Immature natural killer cell (primary cell): ENCODE data around the gene ST3GAL4. TPM values are rescaled to one million over a fixed set of nuclear protein-coding genes. Genes with fewer than 3 reads are reported as not detected.
"Not testable (repeated sequence)": the region's sequence is repeated elsewhere in the genome, so short reads cannot be mapped to it uniquely, and the experiment has no call there.

Experiments
- DNase-seq, 3 donors: peaks; one replicate each; pipeline ENCODE4 v3.0.0; 2022; ENCODE audit warnings: mixed read lengths in 1 of 3
- H3K27ac Mint-ChIP-seq, 6 donors: one replicate each; pipeline ENCODE4 v1.8.0; 2020; ENCODE audit warnings: mixed read lengths in 6 of 6, mild to moderate bottlenecking in 5 of 6, inconsistent platforms in 4 of 6, moderate library complexity in 3 of 6
- H3K27me3 Mint-ChIP-seq, 3 donors: one replicate each; pipeline ENCODE4 v1.8.0; 2020 to 2021; ENCODE audit warnings: low read depth in 3 of 3, mild to moderate bottlenecking in 3 of 3, mixed read lengths in 3 of 3, moderate library complexity in 3 of 3, inconsistent platforms in 1 of 3
- H3K36me3 Mint-ChIP-seq, 3 donors: one replicate each; pipeline ENCODE4 v1.8.0; 2020; ENCODE audit warnings: mixed read lengths in 3 of 3, inconsistent platforms in 2 of 3, mild to moderate bottlenecking in 2 of 3
- H3K4me1 Mint-ChIP-seq, 2 donors: one replicate each; pipeline ENCODE4 v1.8.0; 2020; ENCODE audit warnings: inconsistent platforms in 2 of 2, mild to moderate bottlenecking in 2 of 2, mixed read lengths in 2 of 2, moderate library complexity in 1 of 2
- H3K4me3 Mint-ChIP-seq, 5 donors: one replicate each; pipeline ENCODE4 v1.8.0; 2020; ENCODE audit warnings: mild to moderate bottlenecking in 5 of 5, mixed read lengths in 5 of 5, inconsistent platforms in 3 of 5, moderate library complexity in 3 of 5
- H3K9me3 Mint-ChIP-seq, 6 donors: one replicate each; pipeline ENCODE4 v1.8.0; 2020; ENCODE audit warnings: mild to moderate bottlenecking in 6 of 6, mixed read lengths in 6 of 6, inconsistent platforms in 4 of 6, moderate library complexity in 3 of 6
- polyA plus RNA-seq, 3 donors: library from polyadenylated mRNA; unstranded; fragments of 300-500 nt; fragmentation: Illumina TruSeq; gene quantifications; one replicate each; pipeline ENCODE4 v1.2.3, GENCODE V29; 2021

The ST3GAL4 gene
- polyA plus RNA-seq, 3 donors from 2014 or later = 25.0 to 31.7 (median 30.9) TPM

DNA sequence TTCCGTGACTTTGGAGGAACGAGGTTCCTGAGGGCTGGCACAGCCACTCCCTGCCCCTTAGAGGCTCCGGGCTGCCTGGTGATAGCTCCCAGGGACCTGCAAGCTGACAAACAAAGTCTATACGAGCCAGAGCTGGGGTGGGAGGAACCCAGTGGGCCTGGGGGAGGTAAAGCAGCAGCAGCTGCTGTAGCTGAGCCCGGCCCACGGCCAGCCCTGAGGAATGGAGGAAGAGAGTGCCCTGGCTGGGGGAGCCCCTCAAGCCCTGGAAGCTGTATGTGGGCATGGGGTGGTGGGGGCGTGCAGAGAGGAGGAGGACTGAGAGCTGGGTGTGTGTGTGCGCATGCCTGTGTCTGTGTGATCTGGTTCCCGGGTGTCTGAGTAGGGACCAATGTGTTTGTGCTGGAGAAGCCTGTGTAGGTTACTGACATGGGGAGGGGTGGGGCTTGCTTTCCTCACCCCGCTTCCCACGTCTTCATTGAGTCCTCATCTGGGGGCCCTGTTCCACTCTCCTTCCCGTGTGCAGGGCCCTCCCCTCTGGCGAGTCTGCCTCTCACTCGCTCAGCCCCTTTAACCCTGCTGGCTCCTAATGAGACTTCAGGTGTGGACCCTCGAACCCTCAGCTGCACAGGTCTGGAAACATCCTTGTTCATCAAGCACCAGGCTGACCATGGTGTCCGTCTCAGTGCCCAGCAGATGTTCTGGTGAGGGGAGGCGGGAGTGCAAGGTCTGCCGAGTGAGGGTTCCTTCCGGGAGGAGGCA, 10.8 kb downstream of the ST3GAL4 start:
- peaks cover 40 to 51% of the 10 kb centered on the region in 2 donors for H3K4me1 Mint-ChIP-seq

DNA sequence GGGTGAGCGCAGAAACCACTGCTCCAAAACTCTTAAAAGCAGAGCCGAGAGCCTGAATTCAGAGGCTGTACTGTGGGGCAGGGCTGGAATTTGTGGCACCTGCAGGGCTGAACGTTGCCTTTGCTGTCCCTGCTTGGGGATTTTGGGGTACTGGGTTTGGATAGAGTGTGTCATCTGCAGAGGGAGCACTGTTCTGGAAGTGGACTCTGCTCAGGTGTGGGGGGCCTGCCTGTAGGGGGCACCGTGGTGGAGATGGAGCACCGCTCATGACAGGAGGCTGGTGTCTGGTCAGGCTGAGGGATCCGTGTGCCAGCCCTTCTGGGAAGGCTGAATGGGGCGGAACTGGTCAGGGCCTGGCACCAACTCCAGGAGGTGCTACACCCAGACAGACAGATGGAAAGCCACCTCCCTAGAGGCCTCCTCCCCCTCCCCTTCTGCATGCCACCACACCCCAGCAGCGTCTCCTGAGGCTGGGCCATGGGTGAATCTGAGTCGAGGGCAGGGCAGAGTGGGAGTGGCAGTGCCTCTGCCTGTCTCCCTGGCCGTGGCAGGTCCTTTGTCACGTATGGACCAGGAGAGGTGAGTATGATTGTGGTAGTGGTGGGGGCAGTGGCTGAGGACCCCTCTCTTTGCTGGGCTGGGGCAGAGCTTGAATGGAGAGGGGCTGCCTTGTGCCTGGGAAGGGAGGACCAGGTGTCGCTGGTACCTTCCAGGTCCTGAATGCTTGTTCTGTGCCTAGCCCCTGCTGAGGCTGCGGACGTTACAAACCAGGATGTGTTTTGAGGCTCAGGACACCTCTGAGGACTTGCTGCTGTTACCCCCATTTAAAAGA, 11.6 kb downstream of the ST3GAL4 start:
- Mint-ChIP-seq H3K27ac (peak overlapping the region in 5 of 6 donors; percentile 50 to 89 (median 73)), H3K4me1 (peaks cover 40 to 53% of the 10 kb centered on the region in 2 donors), H3K4me3 (peak overlapping the region in 4 of 5 donors; percentile 38 to 71 (median 66))
- not testable (repeated sequence) for H3K27me3 Mint-ChIP-seq, H3K36me3 Mint-ChIP-seq, DNase-seq, H3K9me3 Mint-ChIP-seq

More for the DNA sequence above, 10.8 kb downstream of the ST3GAL4 start:
- H3K4me3 Mint-ChIP-seq = peak overlapping the region; percentile 25 to 71 (median 64)
- peaks cover 0 to 3% (median 2%) of the 10 kb centered on the region in 3 donors for H3K27me3 Mint-ChIP-seq
- no peaks in the 10 kb centered on the region for H3K9me3 Mint-ChIP-seq
- H3K36me3 Mint-ChIP-seq = no peaks in the 10 kb centered on the region
- no peak for DNase-seq
- peak overlapping the region; percentile 50 to 89 (median 72) for H3K27ac Mint-ChIP-seq

DNA sequence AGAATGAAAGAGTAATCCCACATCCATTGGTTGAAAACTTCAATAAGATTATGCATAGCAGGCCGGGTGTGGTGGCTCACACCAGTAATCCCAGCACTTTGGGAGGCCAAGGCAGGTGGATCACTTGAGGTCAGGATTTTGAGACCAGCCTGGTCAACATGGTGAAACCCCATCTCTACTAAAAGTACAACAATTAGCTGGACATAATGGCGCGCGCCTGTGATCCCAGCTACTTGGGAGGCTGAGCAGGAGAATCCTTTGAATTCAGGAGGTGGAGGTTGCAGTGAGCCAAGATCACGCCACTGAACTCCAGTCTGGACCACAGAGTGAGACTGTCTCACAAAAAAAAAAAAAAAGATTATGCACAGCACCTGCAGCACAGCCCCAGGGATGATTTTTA, 12.3 kb downstream of the ST3GAL4 start:
- not testable (repeated sequence) for H3K27me3 Mint-ChIP-seq, H3K36me3 Mint-ChIP-seq, H3K9me3 Mint-ChIP-seq, DNase-seq
- H3K4me1 Mint-ChIP-seq = peaks cover 43 to 54% of the 10 kb centered on the region in 2 donors
- H3K27ac Mint-ChIP-seq = peak overlapping the region in 5 of 6 donors; percentile 18 to 75 (median 50)
- peak overlapping the region in 1 of 5 donors; percentile 35 for H3K4me3 Mint-ChIP-seq

DNA sequence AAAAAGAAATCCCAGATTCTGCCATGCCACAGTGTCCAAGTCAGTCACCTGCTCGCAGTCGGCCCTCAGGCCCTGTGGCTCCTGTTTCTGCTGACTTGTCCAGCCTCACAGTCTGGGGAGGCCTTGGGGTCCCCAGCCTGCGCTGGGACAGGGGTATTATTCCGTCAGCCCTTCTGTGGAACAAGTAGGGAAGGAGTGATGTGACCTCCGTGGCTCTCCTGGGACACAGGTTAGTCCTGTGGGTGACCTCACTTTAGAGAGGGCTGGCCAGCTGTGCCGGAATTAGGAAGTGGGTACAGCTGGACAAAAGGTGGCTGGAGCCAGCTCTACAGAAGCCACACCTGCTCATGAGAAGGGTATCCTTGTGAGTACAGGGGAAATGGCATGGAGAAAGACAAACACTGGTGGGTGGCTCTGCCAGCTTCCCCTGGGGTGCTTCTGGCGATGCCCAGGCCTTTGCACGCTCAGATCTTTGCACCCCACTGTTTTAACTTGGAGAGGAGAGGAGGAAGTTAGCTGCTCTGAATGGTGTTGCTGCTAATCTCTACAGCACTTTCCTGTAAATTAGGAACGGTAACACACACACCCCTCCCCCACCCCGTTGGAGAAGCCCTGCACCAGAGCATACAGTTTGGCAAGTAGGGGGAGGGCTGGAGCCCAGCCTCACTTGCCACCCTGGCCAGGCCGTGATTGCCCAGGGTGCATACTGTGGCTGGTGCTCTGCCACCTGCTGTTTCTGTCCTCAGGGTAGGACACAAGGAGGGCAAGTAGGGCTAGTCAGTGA, 13.0 kb downstream of the ST3GAL4 start:
- peak in 2 of 3 donors; percentile 12 to 32 for DNase-seq
- H3K9me3 Mint-ChIP-seq, H3K27me3 Mint-ChIP-seq, H3K36me3 Mint-ChIP-seq: not testable (repeated sequence)
- H3K4me3 Mint-ChIP-seq = peak overlapping the region in 1 of 5 donors; percentile 48
- peak overlapping the region; percentile 34 to 81 (median 60) for H3K27ac Mint-ChIP-seq
- H3K4me1 Mint-ChIP-seq = peaks cover 41 to 55% of the 10 kb centered on the region in 2 donors

DNA sequence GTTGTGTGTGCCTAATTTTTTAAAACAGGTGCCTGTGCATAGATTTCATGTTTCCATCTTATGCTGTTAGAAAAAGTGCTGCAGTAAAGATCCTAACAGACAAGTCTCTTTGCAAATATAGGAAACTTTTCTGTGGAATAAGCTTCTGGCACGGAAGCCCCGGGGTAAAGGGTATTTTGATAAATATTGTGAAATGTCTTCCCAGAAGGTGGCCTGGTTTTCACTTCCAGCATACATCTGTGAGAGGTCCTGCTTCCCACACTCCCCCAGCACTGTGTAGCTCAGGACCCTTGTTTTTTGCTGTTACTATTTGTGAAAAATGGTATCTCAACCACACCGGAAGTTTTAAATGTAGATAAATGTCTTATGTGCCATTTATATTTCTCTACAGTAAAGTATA, 14.5 kb downstream of the ST3GAL4 start:
- no peak for DNase-seq
- Mint-ChIP-seq H3K4me3 (peak overlapping the region in 3 of 5 donors; percentile 9 to 52 (median 16)), H3K27ac (peak overlapping the region; percentile 6 to 71 (median 61)), H3K9me3 (no peaks in the 10 kb centered on the region), H3K36me3 (no peaks in the 10 kb centered on the region), H3K27me3 (peaks cover 0 to 2% (median 0%) of the 10 kb centered on the region in 3 donors), H3K4me1 (peaks cover 41 to 55% of the 10 kb centered on the region in 2 donors)

DNA sequence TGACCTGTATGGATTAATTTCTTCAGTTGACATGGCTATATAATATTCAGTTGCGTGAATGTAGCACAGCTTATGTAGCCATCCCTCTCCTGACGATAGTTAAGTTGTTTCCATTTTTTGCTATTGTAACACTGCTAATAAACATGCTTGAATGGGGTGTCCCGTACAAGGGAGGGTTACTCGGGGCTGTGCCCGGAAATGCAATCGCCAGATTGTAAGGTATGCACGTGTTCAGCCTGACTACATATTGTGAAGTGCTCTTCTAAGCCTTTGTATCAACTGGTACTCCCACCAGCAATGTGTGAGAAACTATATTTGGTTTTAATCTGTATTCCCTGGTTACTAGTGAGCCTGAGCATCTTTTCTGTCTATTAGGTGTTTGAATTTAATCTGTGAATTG, 16.1 kb downstream of the ST3GAL4 start:
- H3K4me1 Mint-ChIP-seq = peaks cover 44 to 48% of the 10 kb centered on the region in 2 donors
- H3K27ac Mint-ChIP-seq = no peak overlapping the region
- peaks cover 0 to 1% (median 0%) of the 10 kb centered on the region in 3 donors for H3K27me3 Mint-ChIP-seq
- no peak overlapping the region for H3K4me3 Mint-ChIP-seq
- no peaks in the 10 kb centered on the region for H3K9me3 Mint-ChIP-seq
- no peaks in the 10 kb centered on the region for H3K36me3 Mint-ChIP-seq
- no peak for DNase-seq

DNA sequence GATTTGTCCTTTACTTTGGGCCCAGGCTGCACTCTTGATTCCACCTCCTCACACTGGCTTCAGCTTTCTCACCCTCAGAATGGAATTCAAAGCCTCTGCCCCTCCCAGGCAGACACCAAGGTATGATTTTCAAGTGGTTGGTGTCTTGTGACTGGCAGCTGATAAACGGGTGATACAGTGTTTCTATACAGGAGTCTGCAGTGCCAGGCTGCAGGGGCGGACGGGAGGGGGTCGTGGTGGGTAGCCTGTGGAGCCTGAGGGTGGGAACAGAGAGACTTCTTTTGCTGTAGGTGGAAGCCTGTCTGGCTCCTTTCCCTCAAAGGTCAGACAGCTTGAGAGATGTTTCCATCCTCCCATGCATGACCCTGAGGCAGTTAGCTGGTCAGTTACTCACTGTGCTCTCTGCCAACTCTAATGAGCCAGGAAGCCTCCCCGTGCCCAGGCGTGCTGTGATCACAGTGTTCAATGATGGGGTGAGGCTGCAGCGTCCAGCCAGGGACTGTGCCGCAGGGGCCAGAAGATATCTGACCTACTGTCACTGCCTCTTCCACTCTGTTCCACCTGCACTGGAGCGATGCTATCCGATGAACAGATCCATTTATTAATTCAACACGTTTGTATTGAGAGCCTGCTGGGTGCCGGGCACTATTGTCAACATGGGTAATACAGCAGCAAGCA, 18.0 kb downstream of the ST3GAL4 start:
- not testable (repeated sequence) for H3K9me3 Mint-ChIP-seq, H3K27me3 Mint-ChIP-seq, DNase-seq, H3K4me3 Mint-ChIP-seq, H3K36me3 Mint-ChIP-seq
- peak overlapping the region in 2 of 6 donors; percentile 57 for H3K27ac Mint-ChIP-seq
- peaks cover 32 to 35% of the 10 kb centered on the region in 2 donors for H3K4me1 Mint-ChIP-seq

DNA sequence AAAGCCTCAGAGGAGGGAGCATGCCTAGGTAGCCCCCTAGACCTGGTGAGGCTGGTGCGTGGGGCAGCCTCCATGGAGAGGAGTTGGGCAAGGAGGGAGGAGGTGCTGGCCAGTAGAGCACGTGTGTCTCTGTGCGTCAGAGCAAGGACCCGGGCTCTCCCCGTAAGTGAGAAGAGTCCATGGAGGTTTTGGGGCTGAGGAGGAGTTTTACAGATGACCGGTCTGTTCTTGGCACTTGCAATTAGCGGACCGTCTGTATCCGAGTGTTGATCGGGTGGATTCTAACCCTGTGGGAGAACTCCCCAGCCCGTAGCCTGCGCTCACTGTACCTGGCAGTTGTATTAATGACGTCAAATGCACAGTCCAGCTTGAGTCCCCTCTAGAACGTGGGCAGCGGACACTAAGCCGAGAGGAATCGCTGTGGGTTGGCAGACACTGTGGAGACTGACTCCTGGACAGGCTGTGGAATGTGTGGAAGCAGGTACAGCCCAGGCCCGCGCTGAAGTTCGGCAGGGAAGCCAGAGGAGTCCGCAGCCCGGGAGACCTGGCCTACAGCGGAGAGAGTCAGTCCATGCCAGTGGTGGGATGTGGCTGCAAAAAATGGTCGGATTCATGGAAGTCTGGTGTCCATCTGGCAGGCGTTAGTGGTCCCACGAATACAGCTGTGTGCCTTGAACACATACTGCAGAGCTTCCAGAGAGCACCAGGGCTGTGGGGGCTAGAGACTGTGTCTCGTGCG, 19.2 kb downstream of the ST3GAL4 start:
- Mint-ChIP-seq H3K4me1 (peaks cover 26 to 29% of the 10 kb centered on the region in 2 donors), H3K27ac (peak overlapping the region in 1 of 6 donors; percentile 57)
- H3K36me3 Mint-ChIP-seq, H3K9me3 Mint-ChIP-seq, DNase-seq, H3K27me3 Mint-ChIP-seq, H3K4me3 Mint-ChIP-seq: not testable (repeated sequence)

DNA sequence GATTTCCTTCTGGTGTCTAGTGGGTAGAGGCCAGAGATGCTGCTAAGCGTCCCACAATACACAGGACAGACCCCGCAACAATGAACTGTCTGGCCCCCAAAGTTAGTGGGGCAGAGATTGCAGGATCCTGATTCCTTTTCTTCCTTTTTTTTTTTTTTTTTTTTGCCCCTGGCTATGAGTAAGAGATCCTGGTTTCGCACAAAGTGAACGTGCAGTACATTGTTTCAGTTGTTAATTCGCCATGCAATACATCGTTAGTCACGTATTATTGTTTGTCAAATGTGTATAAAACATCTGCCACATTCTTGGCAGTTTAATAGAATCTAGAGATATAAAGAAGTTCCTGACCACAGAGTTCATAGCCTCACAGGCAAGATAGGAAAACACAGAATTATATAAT, 20.2 kb downstream of the ST3GAL4 start:
- DNase-seq = no peak
- Mint-ChIP-seq H3K9me3 (no peaks in the 10 kb centered on the region), H3K27ac (peak overlapping the region in 2 of 6 donors; percentile 32 to 74), H3K36me3 (no peaks in the 10 kb centered on the region), H3K4me1 (peaks cover 19 to 21% of the 10 kb centered on the region in 2 donors), H3K27me3 (peaks cover 0 to 3% (median 1%) of the 10 kb centered on the region in 3 donors), H3K4me3 (no peak overlapping the region)

DNA sequence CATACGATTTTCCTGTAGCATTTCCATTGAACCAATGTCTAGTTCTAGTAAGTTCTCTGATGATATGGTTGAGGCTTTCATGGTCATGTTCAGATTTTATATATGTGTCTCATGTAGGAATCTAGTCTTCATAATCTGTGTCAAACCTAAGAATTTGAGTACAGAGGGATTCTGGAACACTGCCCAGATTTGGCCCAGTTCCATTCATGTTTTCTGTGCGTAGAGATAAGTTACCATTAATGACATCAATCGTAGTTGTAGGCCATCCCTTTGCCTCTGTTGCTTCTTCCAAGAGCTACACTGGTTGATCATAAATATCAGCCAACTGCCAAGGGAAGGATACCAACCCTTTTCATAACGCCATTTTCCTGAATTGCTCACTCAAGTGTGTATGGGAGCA, 23.3 kb downstream of the ST3GAL4 start:
- H3K36me3 Mint-ChIP-seq = no peaks in the 10 kb centered on the region
- H3K9me3 Mint-ChIP-seq = no peaks in the 10 kb centered on the region
- H3K4me3 Mint-ChIP-seq = no peak overlapping the region
- DNase-seq = no peak
- H3K27ac Mint-ChIP-seq = peak overlapping the region in 1 of 6 donors; percentile 61
- peaks cover 0 to 3% (median 1%) of the 10 kb centered on the region in 3 donors for H3K27me3 Mint-ChIP-seq
- peaks cover 13% of the 10 kb centered on the region in 2 donors for H3K4me1 Mint-ChIP-seq

DNA sequence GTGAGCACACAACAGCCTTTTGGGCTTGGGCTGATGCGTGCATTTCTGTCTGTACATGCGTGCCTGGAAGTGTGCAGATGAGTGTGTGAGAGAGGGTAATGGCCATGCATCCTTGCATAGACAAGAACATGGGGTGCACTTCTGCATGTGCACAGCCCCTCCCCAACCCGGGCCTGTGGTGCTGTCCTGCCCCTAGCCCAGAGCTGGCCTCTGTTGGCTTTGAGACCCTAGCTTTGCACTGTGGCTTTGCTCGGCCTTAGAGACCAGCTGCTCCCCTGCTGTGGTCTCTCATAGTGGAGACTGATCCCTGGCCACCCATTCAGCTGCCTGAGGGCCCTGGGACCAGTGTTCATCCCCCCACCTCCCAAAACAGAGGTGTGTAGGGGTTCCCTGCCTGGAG, 25.4 kb downstream of the ST3GAL4 start:
- H3K4me1 Mint-ChIP-seq = peaks cover 16 to 25% of the 10 kb centered on the region in 2 donors
- H3K36me3 Mint-ChIP-seq = no peaks in the 10 kb centered on the region
- peak overlapping the region in 1 of 6 donors; percentile 53 for H3K27ac Mint-ChIP-seq
- no peaks in the 10 kb centered on the region for H3K9me3 Mint-ChIP-seq
- H3K4me3 Mint-ChIP-seq = no peak overlapping the region
- no peak for DNase-seq
- H3K27me3 Mint-ChIP-seq = peaks cover 0 to 3% (median 0%) of the 10 kb centered on the region in 3 donors

DNA sequence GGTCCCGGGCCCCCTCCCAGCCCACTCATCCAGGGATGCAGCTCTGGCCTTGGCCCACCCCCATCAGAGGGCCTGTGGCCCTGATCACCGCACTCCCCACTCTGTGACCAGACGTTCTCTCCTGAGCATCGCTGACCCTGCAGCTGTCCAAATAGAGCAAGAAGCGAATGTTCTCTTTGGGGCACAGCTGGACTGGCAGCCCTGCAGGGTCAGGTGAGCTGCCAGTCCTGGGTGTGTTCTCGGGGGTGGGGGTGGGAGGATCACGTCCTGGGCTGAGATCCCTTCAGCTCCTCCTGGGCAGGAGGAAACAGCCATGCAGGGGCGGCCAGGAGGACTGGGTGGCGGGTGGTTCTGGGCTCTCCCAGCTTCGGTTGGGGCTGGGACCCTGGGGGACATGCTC, 26.5 kb downstream of the ST3GAL4 start:
- H3K4me1 Mint-ChIP-seq = peaks cover 24 to 35% of the 10 kb centered on the region in 2 donors
- not testable (repeated sequence) for H3K36me3 Mint-ChIP-seq, H3K27me3 Mint-ChIP-seq, H3K4me3 Mint-ChIP-seq, DNase-seq, H3K9me3 Mint-ChIP-seq, H3K27ac Mint-ChIP-seq
